Keratinocyte (primary cell): ENCODE results near the gene ARHGAP35. TPM values are rescaled to one million over a fixed set of nuclear protein-coding genes. Genes with fewer than 3 reads are reported as not detected.

ENCODE experiments used
- DNase-seq: peaks from one replicate; pipeline ENCODE4 v3.0.0-alpha.2; 2011; ENCODE audit warnings: low read depth, missing footprints, low spot score
- FAIRE-seq: peaks from 2 replicates; lab custom pipeline; 2011; peaks lifted over from hg19 to GRCh38; lab: Jason Lieb, UNC
- H2AFZ ChIP-seq: 2 replicates; pipeline ENCODE4 v1.6.0; 2012; ENCODE audit warnings: low read length, control low read depth, inconsistent platforms; ENCODE audit not compliant: control insufficient read depth
- H3K27ac ChIP-seq: 2 replicates; pipeline ENCODE4 v1.5.1; 2011; ENCODE audit warnings: low read length; ENCODE audit not compliant: control insufficient read depth, insufficient read depth
- H3K27me3 ChIP-seq: 3 replicates; pipeline ENCODE4 v1.6.0; 2011; ENCODE audit warnings: low read length; ENCODE audit not compliant: control insufficient read depth, insufficient read depth; ENCODE audit errors: extremely low read depth
- H3K36me3 ChIP-seq, 2 experiments: 2 replicates in 1 of 2; 3 replicates in 1 of 2; pipeline ENCODE4 v1.5.1; 2011; ENCODE audit warnings: low read length in 2 of 2, mild to moderate bottlenecking in 1 of 2; ENCODE audit not compliant: control insufficient read depth in 2 of 2, insufficient read depth in 2 of 2; ENCODE audit errors: extremely low read depth in 1 of 2
- H3K4me1 ChIP-seq: 3 replicates; pipeline ENCODE4 v1.5.1; 2011; ENCODE audit warnings: low read length; ENCODE audit not compliant: control insufficient read depth, insufficient read depth; ENCODE audit errors: extremely low read depth
- H3K4me2 ChIP-seq: 3 replicates; pipeline ENCODE4 v1.6.0; 2011; ENCODE audit warnings: low read depth, low read length; ENCODE audit not compliant: control insufficient read depth, insufficient read depth; ENCODE audit errors: extremely low read depth
- H3K4me3 ChIP-seq, 3 experiments: fragments of 200-600 bp in 1 of 3; sonication (generic) in 1 of 3; 2 replicates in 2 of 3; 3 replicates in 1 of 3; pipeline ENCODE4 v1.5.1; 2011 to 2016; ENCODE audit warnings: low read length in 3 of 3, mild to moderate bottlenecking in 3 of 3, control low read depth in 2 of 3, inconsistent platforms in 1 of 3, low read depth in 1 of 3, mixed read lengths in 1 of 3, mixed run types in 1 of 3, moderate library complexity in 1 of 3; ENCODE audit not compliant: control insufficient read depth in 2 of 3, insufficient read depth in 2 of 3; ENCODE audit errors: extremely low read depth in 1 of 3
- H3K79me2 ChIP-seq: 2 replicates; pipeline ENCODE4 v1.6.0; 2012; ENCODE audit warnings: low read length; ENCODE audit not compliant: control insufficient read depth, insufficient read depth
- H3K9ac ChIP-seq: 3 replicates; pipeline ENCODE4 v1.6.0; 2011; ENCODE audit warnings: low read length; ENCODE audit not compliant: control insufficient read depth, insufficient read depth; ENCODE audit errors: extremely low read depth
- H3K9me1 ChIP-seq: 3 replicates; pipeline ENCODE4 v1.6.0; 2011; ENCODE audit warnings: low read length; ENCODE audit not compliant: control insufficient read depth, insufficient read depth; ENCODE audit errors: extremely low read depth
- H3K9me3 ChIP-seq: 2 replicates; pipeline ENCODE4 v1.5.1; 2012; ENCODE audit warnings: low read depth, low read length; ENCODE audit not compliant: control insufficient read depth
- H4K20me1 ChIP-seq: 3 replicates; pipeline ENCODE4 v1.6.0; 2011; ENCODE audit warnings: low read length; ENCODE audit not compliant: control insufficient read depth, insufficient read depth; ENCODE audit errors: extremely low read depth
- EZH2 ChIP-seq: IDR thresholded peaks from one replicate; pipeline ENCODE4 v1.6.1; 2012; ENCODE audit warnings: inconsistent platforms, mild to moderate bottlenecking, low read length, moderate library complexity
- dilution Hi-C: fragments of 300-500 bp; cut with MboI; formaldehyde crosslinking; loops from one replicate; pipeline ENCODE4 v1.7.0; 2020; ENCODE audit warnings: low sequenced_read_pairs; ENCODE audit not compliant: extremely low pct_ligation_motif_present
- polyA plus RNA-seq, 5 experiments: library from polyadenylated mRNA; depleted of rRNA in 3 of 5; stranded (reverse) in 3 of 5; stranded (forward) in 1 of 5; unstranded in 1 of 5; fragments of >200 nt; gene quantifications; 1 replicate in 1 of 5; 2 replicates in 3 of 5; 3 replicates in 1 of 5; pipeline versions ENCODE4 v1.2.1 to v1.2.3, GENCODE V29; 2011 to 2012; ENCODE audit warnings: missing spikeins in 2 of 5, low read depth in 1 of 5, low replicate concordance in 1 of 5
- TF ChIP-seq, protein P1 (sequence below), 3 experiments: IDR thresholded peaks in 1 of 3; conservative IDR thresholded peaks in 1 of 3; optimal IDR thresholded peaks in 1 of 3; 2 replicates in 2 of 3; 3 replicates in 1 of 3; pipeline versions ENCODE3 to v1.5.1; 2011; ENCODE audit warnings: low read length in 3 of 3, mild to moderate bottlenecking in 3 of 3, moderate library complexity in 2 of 3, control low read depth in 1 of 3, inconsistent platforms in 1 of 3; ENCODE audit not compliant: insufficient read depth in 2 of 3; ENCODE audit errors: extremely low read depth in 1 of 3

ARHGAP35 gene
- polyA plus RNA-seq, 1 donor (not counting 4 experiments of a cell fraction or from before 2014, with no cell fraction given), result 19.5 TPM

DNA sequence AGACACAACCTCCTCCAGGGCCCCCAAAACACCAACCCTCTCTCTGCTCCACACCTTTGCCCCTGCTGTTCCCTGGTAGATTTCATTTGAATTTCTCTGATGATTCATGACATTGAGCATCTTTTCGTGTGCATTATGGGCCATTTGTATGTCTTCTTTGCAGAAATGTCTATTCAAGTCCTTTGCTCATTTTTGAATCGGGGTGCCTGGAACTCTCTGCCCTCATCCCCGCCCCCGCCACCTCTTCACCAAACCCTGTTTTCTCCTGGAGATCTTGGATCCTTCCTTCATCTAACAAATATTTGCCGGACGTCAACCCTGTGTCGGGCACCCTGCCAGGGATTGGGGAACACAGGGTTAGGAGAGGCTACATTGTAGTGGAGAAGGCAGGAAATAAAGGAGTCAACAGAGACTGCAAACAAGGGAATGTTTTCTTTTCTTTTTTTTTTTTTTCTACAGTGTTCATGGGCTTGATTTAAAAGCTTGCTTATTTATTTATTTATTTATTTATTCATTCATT, 46.9 kb upstream of the ARHGAP35 start:
- Histone ChIP-seq H3K27ac (no peak overlapping the region), H3K9ac (no peak overlapping the region), H4K20me1 (no peaks in the 10 kb centered on the region), H3K4me3 (no peak overlapping the region), H3K27me3 (no peaks in the 10 kb centered on the region), H3K9me1 (no peaks in the 10 kb centered on the region), H3K4me2 (no peak overlapping the region), H3K36me3 (no peaks in the 10 kb centered on the region), H2AFZ (no peak overlapping the region), H3K4me1 (no peaks in the 10 kb centered on the region), H3K79me2 (no peaks in the 10 kb centered on the region), H3K9me3 (no peaks in the 10 kb centered on the region)
- dilution Hi-C loops, result no loop called here
- FAIRE-seq (no peak), DNase-seq (no peak)
- TF ChIP-seq, protein P1, sequence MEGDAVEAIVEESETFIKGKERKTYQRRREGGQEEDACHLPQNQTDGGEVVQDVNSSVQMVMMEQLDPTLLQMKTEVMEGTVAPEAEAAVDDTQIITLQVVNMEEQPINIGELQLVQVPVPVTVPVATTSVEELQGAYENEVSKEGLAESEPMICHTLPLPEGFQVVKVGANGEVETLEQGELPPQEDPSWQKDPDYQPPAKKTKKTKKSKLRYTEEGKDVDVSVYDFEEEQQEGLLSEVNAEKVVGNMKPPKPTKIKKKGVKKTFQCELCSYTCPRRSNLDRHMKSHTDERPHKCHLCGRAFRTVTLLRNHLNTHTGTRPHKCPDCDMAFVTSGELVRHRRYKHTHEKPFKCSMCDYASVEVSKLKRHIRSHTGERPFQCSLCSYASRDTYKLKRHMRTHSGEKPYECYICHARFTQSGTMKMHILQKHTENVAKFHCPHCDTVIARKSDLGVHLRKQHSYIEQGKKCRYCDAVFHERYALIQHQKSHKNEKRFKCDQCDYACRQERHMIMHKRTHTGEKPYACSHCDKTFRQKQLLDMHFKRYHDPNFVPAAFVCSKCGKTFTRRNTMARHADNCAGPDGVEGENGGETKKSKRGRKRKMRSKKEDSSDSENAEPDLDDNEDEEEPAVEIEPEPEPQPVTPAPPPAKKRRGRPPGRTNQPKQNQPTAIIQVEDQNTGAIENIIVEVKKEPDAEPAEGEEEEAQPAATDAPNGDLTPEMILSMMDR (optimal IDR thresholded peaks at IDR 0.05 in 1 of 3, IDR thresholded peaks at IDR 0.05 in 1 of 3, conservative IDR thresholded peaks at IDR 0.05 in 1 of 3; ENCODE audit: extremely low read depth in 1 of 3, insufficient read depth in 2 of 3, low read length in 3 of 3), result no peak
- no peak for TF ChIP-seq EZH2

DNA sequence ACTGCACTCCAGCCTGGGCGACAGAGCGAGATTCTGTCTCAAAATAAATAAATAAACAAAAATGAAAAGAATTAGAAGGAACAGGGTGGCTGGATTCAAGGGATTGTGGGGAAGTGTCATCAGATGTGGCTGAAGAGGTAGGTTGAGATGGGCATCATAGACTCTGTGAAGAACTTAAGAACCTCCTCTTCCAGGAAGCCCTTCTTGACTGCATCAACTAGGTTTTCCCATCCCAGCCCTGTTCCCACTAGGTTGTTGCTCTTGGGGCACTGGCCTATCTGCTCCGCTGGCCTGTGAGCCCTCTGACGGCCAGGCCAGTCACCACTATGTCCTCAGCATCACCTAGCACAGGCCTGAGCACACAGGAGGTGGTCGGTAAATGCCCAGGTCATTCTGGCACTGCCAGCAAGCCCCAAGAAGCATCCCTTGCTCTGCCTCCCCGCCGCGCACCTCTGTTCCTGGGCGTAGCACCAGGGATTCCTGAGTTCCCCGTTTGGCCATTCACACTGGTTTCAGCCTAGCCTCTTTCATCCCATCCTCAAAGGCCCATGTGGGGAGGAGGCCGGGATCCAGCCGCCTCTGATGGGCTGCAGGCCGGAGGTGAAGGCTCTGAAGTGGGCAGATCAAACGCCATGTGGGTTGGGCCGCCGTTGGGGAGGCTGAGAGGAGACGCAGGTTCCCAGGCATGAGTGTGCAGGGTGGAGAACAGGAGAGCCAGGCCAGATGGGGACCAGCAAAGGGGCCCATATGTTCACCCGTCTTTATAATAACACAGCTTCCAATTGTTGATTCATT, 44.8 kb upstream of the ARHGAP35 start:
- Histone ChIP-seq H3K27me3 (no peaks in the 10 kb centered on the region), H3K4me3 (no peak overlapping the region), H2AFZ (no peak overlapping the region), H3K36me3 (no peaks in the 10 kb centered on the region), H3K27ac (no peak overlapping the region), H3K9me3 (no peaks in the 10 kb centered on the region), H3K9ac (no peak overlapping the region), H3K79me2 (no peaks in the 10 kb centered on the region), H3K4me2 (no peak overlapping the region), H4K20me1 (no peaks in the 10 kb centered on the region), H3K9me1 (no peaks in the 10 kb centered on the region), H3K4me1 (peaks cover 6% of the 10 kb centered on the region)
- DNase-seq, result no peak
- TF ChIP-seq, protein P1 (optimal IDR thresholded peaks at IDR 0.05 in 1 of 3, IDR thresholded peaks at IDR 0.05 in 1 of 3, conservative IDR thresholded peaks at IDR 0.05 in 1 of 3; ENCODE audit: extremely low read depth in 1 of 3, insufficient read depth in 2 of 3, low read length in 3 of 3), result no peak
- no peak for TF ChIP-seq EZH2
- dilution Hi-C loops, result no loop called here
- no peak for FAIRE-seq
